GM19467 (cell line): Measurements from ENCODE around the gene PTPRN.

Source experiments
- ATAC-seq: cut with Tn5 transposase; IDR thresholded peaks from one replicate; pipeline ENCODE4 v1.9.1; 2021; ENCODE audit warnings: mild to moderate bottlenecking, moderate library complexity; ENCODE audit not compliant: unreplicated experiment

Gene PTPRN

DNA sequence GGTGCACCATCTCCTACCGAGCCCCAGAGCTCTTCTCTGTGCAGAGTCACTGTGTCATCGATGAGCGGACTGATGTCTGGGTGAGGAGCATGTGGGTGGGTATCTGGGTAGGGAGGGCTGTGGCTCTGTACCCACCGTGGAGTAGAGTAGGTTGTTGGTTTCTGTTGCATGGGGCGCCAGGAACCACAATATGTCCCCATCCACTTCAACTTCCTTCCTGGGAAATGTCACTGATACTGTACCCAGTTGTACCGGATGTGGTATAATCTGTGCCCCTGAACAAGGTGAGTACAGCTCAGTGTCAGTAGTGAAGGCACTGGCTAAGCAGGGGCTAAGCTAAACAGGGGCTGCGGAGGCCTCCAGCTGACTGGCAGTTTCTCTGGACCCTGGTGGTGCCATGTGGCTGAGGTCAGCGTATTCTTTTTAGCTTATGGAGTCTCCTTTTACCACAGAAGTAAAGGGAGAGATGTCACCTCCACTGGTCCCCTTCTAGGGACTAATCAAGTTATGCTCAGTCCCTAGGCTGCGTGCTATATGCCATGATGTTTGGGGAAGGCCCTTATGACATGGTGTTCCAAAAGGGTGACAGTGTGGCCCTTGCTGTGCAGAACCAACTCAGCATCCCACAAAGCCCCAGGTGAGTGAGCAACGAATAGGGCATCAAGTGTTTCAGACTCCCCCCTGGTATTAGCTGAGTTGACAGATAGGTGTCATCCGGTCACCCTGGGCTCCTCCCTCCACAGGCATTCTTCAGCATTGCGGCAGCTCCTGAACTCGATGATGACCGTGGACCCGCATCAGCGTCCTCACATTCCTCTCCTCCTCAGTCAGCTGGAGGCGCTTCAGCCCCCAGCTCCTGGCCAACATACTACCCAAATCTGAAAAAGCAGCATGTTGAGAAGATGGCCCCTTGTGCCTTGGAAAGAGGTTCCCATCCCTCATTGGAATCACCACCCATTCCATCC is 61.2 kb downstream of the PTPRN start:
- ATAC-seq = no peak

DNA sequence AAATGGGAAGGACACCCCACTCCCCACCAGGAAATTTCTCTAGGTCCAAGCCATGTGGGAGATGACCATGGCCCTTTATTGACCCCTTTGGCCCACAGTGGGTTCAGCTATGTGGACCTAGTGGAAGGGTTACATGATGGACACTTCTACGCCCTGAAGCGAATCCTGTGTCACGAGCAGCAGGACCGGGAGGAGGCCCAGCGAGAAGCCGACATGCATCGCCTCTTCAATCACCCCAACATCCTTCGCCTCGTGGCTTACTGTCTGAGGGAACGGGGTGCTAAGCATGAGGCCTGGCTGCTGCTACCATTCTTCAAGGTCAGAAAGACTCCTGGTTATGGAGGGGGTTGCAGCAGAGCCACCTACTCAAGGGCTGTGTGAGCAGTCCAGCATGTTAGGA is 62.6 kb downstream of the PTPRN start:
- ATAC-seq = no peak

DNA sequence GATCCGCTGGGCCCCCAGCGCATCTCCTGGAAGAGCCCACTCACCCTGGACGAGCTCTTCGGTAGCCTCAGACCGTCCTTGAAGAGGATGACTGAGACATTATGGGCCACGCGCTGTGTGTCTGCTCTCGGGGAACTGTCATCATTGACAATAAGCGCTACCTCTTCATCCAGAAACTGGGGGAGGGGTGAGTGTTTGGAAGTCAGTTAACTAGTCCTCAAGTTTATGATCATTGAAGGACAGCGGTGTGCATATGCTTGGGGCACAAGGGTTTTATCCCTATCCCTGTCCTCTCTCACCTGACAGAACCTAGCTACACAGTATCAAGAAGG is 63.3 kb downstream of the PTPRN start:
- ATAC-seq = no peak

DNA sequence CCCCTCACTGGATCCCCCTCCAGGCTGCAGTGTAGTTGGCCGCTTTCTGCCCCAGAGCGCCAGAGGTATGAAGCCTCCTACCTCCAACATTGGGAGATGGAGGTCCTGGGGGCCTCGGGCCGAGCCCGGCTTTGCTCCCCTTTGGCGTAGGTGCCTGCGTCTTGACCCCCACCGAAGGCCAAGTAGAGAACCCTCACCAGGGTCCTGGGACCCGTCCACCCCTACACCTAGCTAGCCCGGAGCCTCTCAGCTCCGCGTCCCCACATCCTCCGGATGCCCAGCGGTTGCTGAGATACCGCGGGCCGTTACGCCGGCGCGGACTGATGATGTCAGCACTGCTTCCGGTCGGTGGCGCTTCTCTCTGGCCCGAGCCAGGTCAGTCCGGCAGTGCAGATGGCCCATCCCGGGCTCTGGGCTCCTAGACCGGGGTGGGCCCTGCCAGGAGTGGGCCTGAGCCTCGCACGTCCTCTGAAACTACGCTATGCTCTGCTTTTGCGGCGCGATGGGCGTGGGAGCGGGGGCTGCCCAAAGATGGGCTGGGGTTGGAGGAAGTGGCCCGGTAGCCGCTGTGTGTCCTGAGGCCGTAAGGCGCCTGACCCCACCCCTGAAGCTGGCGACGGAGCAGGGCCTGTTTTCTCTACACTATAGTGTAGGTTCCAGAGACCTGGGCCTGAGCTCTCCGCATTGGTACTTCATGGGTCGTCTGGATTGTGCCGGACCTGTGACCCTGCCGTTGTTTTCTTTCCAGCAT is 63.9 kb downstream of the PTPRN start, which contains the start of the genes GLB1L and STK16:
TSS of gene GLB1L (minus strand) at position 297 of the 751 bp plus-strand sequence. CDS start 1,871 bp downstream, outside the sequence.
TSS of gene STK16 (plus strand) at position 332 of the 751 bp plus-strand sequence. CDS start 521 bp downstream, outside the sequence.
- ATAC-seq = peak; percentile 56

DNA sequence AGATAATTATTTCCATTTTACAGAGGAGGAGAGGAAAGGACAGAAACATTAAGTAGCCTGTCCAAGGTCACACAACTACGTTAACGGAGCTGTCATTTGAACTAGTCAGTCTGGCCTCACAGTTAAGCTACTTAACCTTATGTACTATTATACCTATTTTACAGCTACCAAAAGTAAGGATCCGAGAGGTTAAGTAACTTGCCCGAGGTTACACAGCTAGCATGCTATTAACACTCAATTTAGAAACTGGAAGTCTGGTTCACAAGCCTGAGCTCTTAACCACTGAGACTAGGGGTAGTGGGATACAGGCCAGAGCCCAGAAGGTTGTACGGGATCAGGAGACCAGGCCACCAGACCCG is 64.4 kb downstream of the PTPRN start:
- no peak for ATAC-seq

DNA sequence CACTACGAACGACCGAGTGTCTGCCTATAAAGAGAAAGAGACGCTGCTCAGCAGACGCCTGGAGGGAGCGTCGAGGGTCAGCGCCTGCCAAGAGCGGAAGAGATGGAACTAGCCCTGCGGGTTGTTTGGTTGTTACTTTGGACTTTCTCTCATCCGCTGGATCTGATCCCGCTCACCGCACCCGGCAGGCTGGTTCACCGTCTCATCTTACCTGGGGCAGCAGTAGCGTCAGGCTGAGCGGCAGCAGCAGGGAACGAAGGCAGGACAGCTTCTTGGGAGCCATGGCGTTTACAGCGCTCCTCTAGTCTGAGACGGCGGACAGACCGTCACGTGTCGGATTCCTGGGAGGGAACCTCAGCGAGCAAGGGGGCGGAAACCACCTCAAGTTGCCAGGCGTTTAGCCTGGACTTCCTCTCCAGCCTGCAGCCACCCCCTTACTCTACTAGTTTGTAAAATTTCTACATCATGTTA is 65.9 kb downstream of the PTPRN start:
- ATAC-seq = no peak
